Effector memory CD4-positive, alpha-beta T cell (primary cell): Measurements from ENCODE around the gene POU2AF1.

Experiments used
- DNase-seq, 3 donors: peaks; one replicate each; pipeline ENCODE4 v3.0.0-alpha.2; 2020
- H3K27ac ChIP-seq: 2 replicates; pipeline ENCODE4 v1.7.0; 2013; ENCODE audit warnings: mild to moderate bottlenecking, low read length, moderate library complexity; ENCODE audit not compliant: insufficient read depth, poor library complexity, severe bottlenecking
- H3K27me3 ChIP-seq: replicated peaks from 2 replicates; pipeline ENCODE4 v1.7.0; 2013; ENCODE audit warnings: mild to moderate bottlenecking, low read length; ENCODE audit not compliant: insufficient read depth, control insufficient read depth, poor library complexity, severe bottlenecking
- H3K36me3 ChIP-seq: 2 replicates; pipeline ENCODE4 v1.7.0; 2013; ENCODE audit warnings: mild to moderate bottlenecking, low read length, moderate library complexity; ENCODE audit not compliant: control insufficient read depth, insufficient read depth
- H3K4me1 ChIP-seq: 2 replicates; pipeline ENCODE4 v1.7.0; 2013; ENCODE audit warnings: low read length, mild to moderate bottlenecking; ENCODE audit not compliant: control insufficient read depth, insufficient read depth, poor library complexity, severe bottlenecking
- H3K4me3 ChIP-seq: 2 replicates; pipeline ENCODE4 v1.7.0; 2013; ENCODE audit warnings: low read length, low read depth, mild to moderate bottlenecking; ENCODE audit not compliant: insufficient read depth, poor library complexity, severe bottlenecking
- H3K9me3 ChIP-seq: 2 replicates; pipeline ENCODE4 v1.7.0; 2013; ENCODE audit warnings: mild to moderate bottlenecking, low read length, moderate library complexity; ENCODE audit not compliant: control insufficient read depth
- total RNA-seq, 3 donors: gene quantifications; one replicate each; lab custom pipeline; 2026; lab: John Stamatoyannopoulos, UW

Gene POU2AF1
- 0.52 to 3.3 (median 1.6) reads per million in 3 donors for total RNA-seq

GRCh38 chr11:111378861-111379601 lies at the start of gene POU2AF1:
TSS of gene POU2AF1 (minus strand) at chr11:111379275. CDS start at chr11:111379177, 98 bp downstream.
- Histone ChIP-seq H3K27me3 (no peaks in the 10 kb centered on the region), H3K4me3 (peak within 1 kb of the TSS; percentile 47), H3K36me3 (no peaks in the 10 kb centered on the region), H3K4me1 (peaks cover 9% of the 10 kb centered on the region), H3K27ac (peak within 1 kb of the TSS; percentile 5), H3K9me3 (no peaks in the 10 kb centered on the region)
- DNase-seq, result peak; percentile 4 to 44 (median 40)

DNA sequence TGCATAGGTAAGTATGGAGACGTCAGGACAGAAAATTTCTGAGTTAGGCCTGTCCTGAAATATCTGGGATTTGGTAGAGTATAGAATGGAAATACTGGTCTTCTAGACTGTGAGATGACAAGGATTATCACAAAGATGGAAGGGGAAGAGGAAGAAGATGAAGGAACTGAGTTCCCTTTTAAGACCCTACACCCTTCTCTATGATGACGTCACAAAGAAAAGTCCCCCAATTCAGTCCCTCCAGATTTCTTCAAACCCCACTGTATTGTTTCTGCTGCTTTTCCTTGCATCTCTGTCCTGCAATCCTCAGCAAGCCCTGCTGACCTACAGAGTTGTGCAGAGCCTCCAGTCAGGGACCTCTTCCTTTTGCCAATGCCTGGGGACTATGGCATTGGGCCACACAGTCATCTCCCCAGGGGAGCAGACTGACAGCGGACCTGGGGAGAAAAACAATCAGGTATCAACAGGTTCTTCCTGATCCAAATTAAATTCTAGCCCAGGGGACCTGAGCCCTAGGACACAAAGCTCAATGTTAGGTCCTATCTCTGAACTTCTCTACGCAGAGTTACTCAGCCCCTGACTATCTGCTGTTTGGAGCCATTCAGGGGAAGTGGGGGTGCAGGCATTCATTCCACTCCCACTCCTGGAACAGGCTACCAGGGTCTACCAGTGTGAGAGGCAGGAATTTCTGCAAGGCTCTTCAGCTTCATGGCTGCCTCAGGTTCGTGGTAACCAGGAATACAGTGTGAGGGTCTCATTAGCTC lies 49.2 kb upstream of the POU2AF1 start:
- Histone ChIP-seq H3K4me1 (no peaks in the 10 kb centered on the region), H3K27me3 (no peaks in the 10 kb centered on the region), H3K9me3 (no peaks in the 10 kb centered on the region), H3K36me3 (no peaks in the 10 kb centered on the region), H3K4me3 (no peak overlapping the region), H3K27ac (no peak overlapping the region)
- DNase-seq, result no peak

GRCh38 chr11:111427471-111427912 lies 48.4 kb upstream of the POU2AF1 start:
- DNase-seq, result no peak
- Histone ChIP-seq H3K36me3 (no peaks in the 10 kb centered on the region), H3K4me1 (no peaks in the 10 kb centered on the region), H3K4me3 (no peak overlapping the region), H3K9me3 (no peaks in the 10 kb centered on the region), H3K27me3 (no peaks in the 10 kb centered on the region), H3K27ac (no peak overlapping the region)

GRCh38 chr11:111426617-111427016 lies 47.5 kb upstream of the POU2AF1 start:
- Histone ChIP-seq H3K27me3 (no peaks in the 10 kb centered on the region), H3K36me3 (no peaks in the 10 kb centered on the region), H3K4me3 (no peak overlapping the region), H3K9me3 (no peaks in the 10 kb centered on the region), H3K27ac (no peak overlapping the region), H3K4me1 (no peaks in the 10 kb centered on the region)
- DNase-seq, result no peak

- H3K4me1 ChIP-seq, result no peaks in the 10 kb centered on the region
- H3K27me3 ChIP-seq, result no peaks in the 10 kb centered on the region
- no peaks in the 10 kb centered on the region for H3K36me3 ChIP-seq
- H3K9me3 ChIP-seq, result no peaks in the 10 kb centered on the region
- DNase-seq, result no peak
- H3K27ac ChIP-seq, result no peak overlapping the region
- no peak overlapping the region for H3K4me3 ChIP-seq
These were observed 44.2 kb upstream of the POU2AF1 start for GRCh38 chr11:111423250-111423615.

DNA sequence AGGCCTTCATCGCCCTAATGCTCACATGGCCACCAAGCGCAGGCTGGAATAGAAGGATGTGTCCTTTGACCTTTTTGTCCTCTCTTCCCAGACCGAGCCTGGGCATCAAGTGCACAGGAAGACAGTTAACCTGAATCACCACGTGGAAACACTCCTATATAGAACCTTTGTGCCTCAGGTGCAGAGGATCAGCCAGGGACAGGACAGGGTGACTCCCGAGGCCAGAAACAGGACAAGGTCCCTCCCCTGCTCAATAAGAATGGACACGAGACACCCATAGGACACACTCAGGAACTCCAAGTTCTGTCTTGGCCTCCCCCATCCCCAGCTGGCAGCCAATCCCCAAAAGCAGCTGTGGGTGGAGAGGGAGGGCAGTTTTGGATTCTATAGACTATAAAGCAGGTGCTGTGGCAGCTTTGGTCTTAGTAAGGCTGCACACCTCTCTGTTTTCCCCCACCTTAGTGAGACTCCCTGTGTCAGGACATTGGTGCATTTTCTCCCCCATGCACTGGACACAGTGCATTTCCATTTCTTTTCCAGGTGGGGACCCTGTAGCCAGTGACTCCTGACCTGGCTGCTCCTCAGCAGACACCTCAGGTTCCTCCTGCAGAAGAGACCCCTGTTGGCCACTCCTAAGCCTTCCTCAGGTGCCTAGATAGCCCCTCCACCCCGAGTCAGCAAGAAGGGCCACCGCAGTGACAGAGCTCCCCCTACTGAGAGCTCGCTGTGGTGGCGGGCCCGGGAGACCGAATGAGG lies 43.6 kb upstream of the POU2AF1 start:
- Histone ChIP-seq H3K36me3 (no peaks in the 10 kb centered on the region), H3K9me3 (no peaks in the 10 kb centered on the region), H3K4me3 (no peak overlapping the region), H3K27ac (no peak overlapping the region), H3K4me1 (no peaks in the 10 kb centered on the region), H3K27me3 (no peaks in the 10 kb centered on the region)
- no peak for DNase-seq

GRCh38 chr11:111421251-111421650 lies 42.2 kb upstream of the POU2AF1 start:
- Histone ChIP-seq H3K27me3 (no peaks in the 10 kb centered on the region), H3K9me3 (no peaks in the 10 kb centered on the region), H3K4me1 (peaks cover 4% of the 10 kb centered on the region), H3K36me3 (no peaks in the 10 kb centered on the region), H3K4me3 (no peak overlapping the region), H3K27ac (no peak overlapping the region)
- DNase-seq, result no peak

GRCh38 chr11:111419641-111420327 lies 40.7 kb upstream of the POU2AF1 start:
- Histone ChIP-seq H3K4me1 (peaks cover 4% of the 10 kb centered on the region), H3K36me3 (no peaks in the 10 kb centered on the region), H3K4me3 (no peak overlapping the region), H3K9me3 (no peaks in the 10 kb centered on the region), H3K27me3 (no peaks in the 10 kb centered on the region), H3K27ac (no peak overlapping the region)
- no peak for DNase-seq

GRCh38 chr11:111419181-111419580 lies 40.1 kb upstream of the POU2AF1 start:
- Histone ChIP-seq H3K27ac (no peak overlapping the region), H3K4me1 (peaks cover 7% of the 10 kb centered on the region), H3K27me3 (no peaks in the 10 kb centered on the region), H3K36me3 (no peaks in the 10 kb centered on the region), H3K9me3 (no peaks in the 10 kb centered on the region), H3K4me3 (no peak overlapping the region)
- DNase-seq, result no peak
